Measurements from ENCODE around the gene TRAP1. TPM values are rescaled to one million over a fixed set of nuclear protein-coding genes. Genes with fewer than 3 reads are reported as not detected.

The TRAP1 gene
- total RNA-seq, 1 experiment from 2014 or later, result 416 TPM

DNA sequence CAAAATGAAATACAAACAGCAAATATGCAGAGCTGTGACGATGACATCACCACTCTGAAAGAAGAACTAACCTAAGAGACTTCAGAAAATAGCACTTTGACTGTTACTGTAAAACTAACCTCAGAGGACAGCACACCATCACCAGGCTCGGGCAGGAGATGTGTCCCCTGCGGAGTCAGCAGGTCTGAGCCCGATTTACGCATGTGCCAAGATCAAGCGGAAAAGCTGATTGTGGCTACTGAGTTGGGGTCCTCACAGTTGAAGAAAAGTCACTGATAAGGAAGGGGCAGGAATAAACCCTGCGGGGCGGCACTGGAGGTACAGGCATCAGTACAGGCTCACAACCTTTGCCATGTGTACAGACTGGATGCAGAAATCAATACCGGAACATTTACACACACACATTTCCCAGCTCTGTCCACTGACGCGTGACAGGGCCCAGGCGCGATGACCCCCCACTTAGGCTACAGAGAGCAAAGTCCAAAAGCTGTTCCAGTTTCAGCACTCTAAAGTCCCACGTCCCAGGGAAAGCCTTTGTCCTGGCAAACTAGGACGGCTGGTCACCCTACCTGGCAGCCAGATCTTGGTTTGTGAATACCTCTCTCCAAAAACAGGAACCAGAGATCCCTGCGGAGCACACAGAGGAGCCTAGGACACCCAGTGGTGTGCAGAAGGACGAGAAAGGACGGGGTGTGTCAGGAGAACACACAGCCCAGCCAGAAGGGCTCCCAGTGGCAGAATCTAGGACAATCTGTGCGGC is 21.5 kb downstream of the TRAP1 start (continued):
- no peak for TF ChIP-seq REST (IDR thresholded peaks at IDR 0.05; ENCODE audit: low read depth)
- TF ChIP-seq CBX3 (IDR thresholded peaks at IDR 0.05; ENCODE audit: low read depth), result no peak
- no peak for TF ChIP-seq JUND (IDR thresholded peaks at IDR 0.05)
- no peak for TF ChIP-seq MAX (IDR thresholded peaks at IDR 0.05)

- Histone ChIP-seq H3K9me3 (ENCODE audit: control insufficient read depth in 1 of 2, insufficient read depth in 1 of 2, low read depth in 1 of 2, low read length in 2 of 2) (no peaks in the 10 kb centered on the region), H3K36me3 (ENCODE audit: control insufficient read depth in 1 of 2, insufficient read depth in 2 of 2, low read length in 2 of 2) (peaks cover 2 to 23% of the 10 kb centered on the region in 2 experiments; a peak in 2 of 4 replicates), H3K9ac (ENCODE audit: low read length) (no peak overlapping the region), H3K9me2 (ENCODE audit: insufficient read depth) (no peaks in the 10 kb centered on the region), H4K20me1 (ENCODE audit: insufficient read depth) (0 out of 2 replicates have a peak, but pooled peaks cover 2% of the 10 kb centered on the region), H2AFZ (ENCODE audit: low read depth, low read length, poor library complexity, severe bottlenecking) (no peak overlapping the region), H3K4me3 (replicated peaks in 1 of 2; ENCODE audit: low read depth in 1 of 2, low read length in 2 of 2) (no peak overlapping the region), H3K27me3 (ENCODE audit: insufficient read depth, low read length) (no peaks in the 10 kb centered on the region), H3K4me1 (ENCODE audit: control insufficient read depth in 1 of 2, insufficient read depth in 2 of 2, low read length in 2 of 2) (peaks cover 0 to 10% of the 10 kb centered on the region in 2 experiments; a peak in 2 of 4 replicates), H3K79me2 (ENCODE audit: insufficient read depth, low read length) (peaks cover 87% of the 10 kb centered on the region), H3K4me2 (ENCODE audit: low read length) (no peak overlapping the region), H3K27ac (ENCODE audit: low read depth, low read length) (no peak overlapping the region)
- no TSS peak for BruUV-seq (replicated peaks)
- DNase-seq (ENCODE audit: low read depth, low spot score) (no peak), ATAC-seq (no peak)
- TF ChIP-seq EZH2phosphoT487 (IDR thresholded peaks at IDR 0.05; ENCODE audit: borderline replicate concordance), result no peak
- no peak for TF ChIP-seq FOSL1 (IDR thresholded peaks at IDR 0.05; ENCODE audit: low read depth)
- TF ChIP-seq MAX (IDR thresholded peaks at IDR 0.05), result no peak
- no peak for TF ChIP-seq SIN3A (IDR thresholded peaks at IDR 0.05; ENCODE audit: low read depth)
- TF ChIP-seq CTCF (IDR thresholded peaks at IDR 0.05 in 2 of 3, conservative IDR thresholded peaks at IDR 0.05 in 1 of 3; ENCODE audit: borderline replicate concordance in 1 of 3, insufficient read depth in 1 of 3, low read depth in 2 of 3, low read length in 2 of 3), result no peak
- TF ChIP-seq EGR1 (IDR thresholded peaks at IDR 0.05; ENCODE audit: low read depth), result no peak
- no peak for TF ChIP-seq CEBPB (IDR thresholded peaks at IDR 0.05; ENCODE audit: low read depth)
- no peak for TF ChIP-seq TCF7L2 (IDR thresholded peaks at IDR 0.05; ENCODE audit: borderline replicate concordance, extremely low read depth, insufficient read depth, insufficient read length)
- TF ChIP-seq RAD21 (IDR thresholded peaks at IDR 0.05; ENCODE audit: low read depth), result no peak
- intact Hi-C loops (cut with micrococcal nuclease), result no loop called here
- ChIA-PET CTCF (interaction anchor here (1.4 kb wide), 1 partner anchor 560 kb away, joined by 5 read pairs; no protein-coding TSS in a partner anchor), POLR2A (interaction anchor here (0.7 kb wide), 1 partner anchor 17 kb away, joined by 3 read pairs; no protein-coding TSS in a partner anchor), RAD21 (ENCODE audit: low non-redundant PET in 1 of 2, low total read pairs in 2 of 2, uncharacterized antibody in 2 of 2, unreplicated experiment in 2 of 2) (interaction anchor here in 1 of 2 experiments (0.6 kb wide), 1 partner anchor 631 kb away, joined by 5 read pairs; no protein-coding TSS in a partner anchor)
These were observed 23.3 kb downstream of the TRAP1 start for GRCh38 chr16:3694051-3694450.
